Measurements from ENCODE around the gene IMMP2L. TPM values are rescaled to one million over a fixed set of nuclear protein-coding genes. Genes with fewer than 3 reads are reported as not detected.

Gene IMMP2L
- total and polyA plus RNA-seq, 8 donors = 2.5 to 40.8 (median 20.0) TPM; not detected in 1

GRCh38 chr7:111530356-111530668 lies 32.0 kb downstream of the IMMP2L start:
- TF ChIP-seq POLR2AphosphoS5 (IDR thresholded peaks at IDR 0.05) = no peak
- no peak for TF ChIP-seq CTCF (IDR thresholded peaks at IDR 0.05)
- no peak for TF ChIP-seq EP300 (IDR thresholded peaks at IDR 0.05)
- TF ChIP-seq POLR2A (IDR thresholded peaks at IDR 0.05) = no peak
- Histone ChIP-seq H3K4me3 (no peak overlapping the region), H3K27me3 (no peaks in the 10 kb centered on the region), H3K9me3 (no peaks in the 10 kb centered on the region), H3K27ac (no peak overlapping the region), H3K36me3 (no peaks in the 10 kb centered on the region), H3K4me1 (peaks cover 0 to 14% (median 7%) of the 10 kb centered on the region in 4 donors)
- intact Hi-C loops (cut with DNase I; ENCODE audit: low total_unique reads) = no loop called here
- no peak for DNase-seq

GRCh38 chr7:111529507-111530355 lies 32.6 kb downstream of the IMMP2L start:
- WGBS, 5 donors = 25 to 74% (median 50%) methylated on average over 1 of the region's 1 CpG
- no peaks in the 10 kb centered on the region for H3K36me3 ChIP-seq
- no peaks in the 10 kb centered on the region for H3K27me3 ChIP-seq
- TF ChIP-seq POLR2A (IDR thresholded peaks at IDR 0.05) (no peak), POLR2AphosphoS5 (IDR thresholded peaks at IDR 0.05) (no peak), CTCF (IDR thresholded peaks at IDR 0.05) (no peak), EP300 (IDR thresholded peaks at IDR 0.05) (no peak)
- no peaks in the 10 kb centered on the region for H3K9me3 ChIP-seq
- H3K4me3 ChIP-seq = no peak overlapping the region
- no peak overlapping the region for H3K27ac ChIP-seq
- DNase-seq = no peak
- intact Hi-C loops (cut with DNase I; ENCODE audit: low total_unique reads) = no loop called here
- H3K4me1 ChIP-seq = peaks cover 0 to 14% (median 7%) of the 10 kb centered on the region in 4 donors

GRCh38 chr7:111528331-111528730 lies 34.0 kb downstream of the IMMP2L start:
- Histone ChIP-seq H3K27ac (no peak overlapping the region), H3K27me3 (no peaks in the 10 kb centered on the region), H3K9me3 (no peaks in the 10 kb centered on the region), H3K4me3 (no peak overlapping the region), H3K36me3 (no peaks in the 10 kb centered on the region), H3K4me1 (peaks cover 0 to 14% (median 7%) of the 10 kb centered on the region in 4 donors)
- intact Hi-C loops (cut with DNase I; ENCODE audit: low total_unique reads) = no loop called here
- TF ChIP-seq EP300 (IDR thresholded peaks at IDR 0.05) = no peak
- no peak for TF ChIP-seq POLR2AphosphoS5 (IDR thresholded peaks at IDR 0.05)
- TF ChIP-seq CTCF (IDR thresholded peaks at IDR 0.05) = no peak
- TF ChIP-seq POLR2A (IDR thresholded peaks at IDR 0.05) = no peak
- WGBS, 5 donors = 80 to 90% (median 85%) methylated on average over 1 of the region's 1 CpG
- no peak for DNase-seq

GRCh38 chr7:111527545-111527944 lies 34.7 kb downstream of the IMMP2L start:
- 52 to 69% (median 60%) methylated on average over 2 of the region's 2 CpGs for WGBS, 5 donors
- DNase-seq = no peak

More at GRCh38 chr7:111527545-111527944, 34.7 kb downstream of the IMMP2L start:
- TF ChIP-seq EP300 (IDR thresholded peaks at IDR 0.05) (no peak), POLR2AphosphoS5 (IDR thresholded peaks at IDR 0.05) (no peak), POLR2A (IDR thresholded peaks at IDR 0.05) (no peak), CTCF (IDR thresholded peaks at IDR 0.05) (no peak)
- H3K4me3 ChIP-seq = no peak overlapping the region
- peaks cover 0 to 14% (median 4%) of the 10 kb centered on the region in 4 donors for H3K4me1 ChIP-seq
- H3K9me3 ChIP-seq = no peaks in the 10 kb centered on the region
- intact Hi-C loops (cut with DNase I; ENCODE audit: low total_unique reads) = no loop called here
- no peaks in the 10 kb centered on the region for H3K27me3 ChIP-seq
- no peaks in the 10 kb centered on the region for H3K36me3 ChIP-seq
- H3K27ac ChIP-seq = no peak overlapping the region
